HL-60 (cell line): Measurements from ENCODE around the gene RP9.
"Not testable (repeated sequence)": the region's sequence is repeated elsewhere in the genome, so short reads cannot be mapped to it uniquely, and the experiment has no call there.

Experiments used
- DNase-seq, 2 experiments: peaks; one replicate each; pipeline ENCODE4 v3.0.0-alpha.2; 2010 to 2020; ENCODE audit warnings: low read depth in 1 of 2, low spot score in 1 of 2
- H3K27ac ChIP-seq: fragments of 250-450 bp; sonication (Bioruptor Pico); replicated peaks from 2 replicates; pipeline ENCODE4 v1.5.1; 2020; ENCODE audit warnings: mild to moderate bottlenecking, moderate library complexity
- H3K27me3 ChIP-seq: fragments of 250-450 bp; sonication (Bioruptor Pico); 2 replicates; pipeline ENCODE4 v1.5.1; 2021; ENCODE audit warnings: mild to moderate bottlenecking, moderate library complexity; ENCODE audit not compliant: insufficient read depth, poor library complexity, severe bottlenecking
- H3K4me3 ChIP-seq: replicated peaks from 2 replicates; pipeline ENCODE4 v1.5.1; 2011; ENCODE audit warnings: mild to moderate bottlenecking, control low read depth, low read length; ENCODE audit not compliant: insufficient read depth
- CTCF ChIP-seq: IDR thresholded peaks from one replicate; pipeline ENCODE4 v1.5.1; 2011; ENCODE audit warnings: low read length, control low read depth, inconsistent platforms; ENCODE audit not compliant: insufficient read depth
- GABPA ChIP-seq: IDR thresholded peaks from 2 replicates; pipeline ENCODE4 v1.6.1; 2012; ENCODE audit warnings: low read depth
- POLR2AphosphoS5 ChIP-seq: IDR thresholded peaks from 2 replicates; pipeline ENCODE4 v1.6.1; 2012; ENCODE audit warnings: low read depth
- REST ChIP-seq: IDR thresholded peaks from 2 replicates; pipeline ENCODE4 v1.6.1; 2012; ENCODE audit warnings: low read depth; ENCODE audit not compliant: insufficient replicate concordance
- SPI1 ChIP-seq: IDR thresholded peaks from 2 replicates; pipeline ENCODE4 v1.6.1; 2012; ENCODE audit warnings: low read depth, mild to moderate bottlenecking, borderline replicate concordance

The RP9 gene

GRCh38 chr7:33099154-33099940, 9.9 kb downstream of the RP9 start:
- TF ChIP-seq POLR2AphosphoS5 (no peak), REST (no peak), CTCF (no peak), SPI1 (no peak), GABPA (no peak)
- no peak for DNase-seq
- Histone ChIP-seq H3K27ac (no peak overlapping the region), H3K4me3 (no peak overlapping the region), H3K27me3 (no peaks in the 10 kb centered on the region)

- not testable (repeated sequence) for H3K27ac ChIP-seq, H3K27me3 ChIP-seq, H3K4me3 ChIP-seq, DNase-seq
These were observed 14.4 kb downstream of the RP9 start for GRCh38 chr7:33094745-33095275.

- TF ChIP-seq GABPA: no peak
- no peak overlapping the region for H3K27ac ChIP-seq
- no peak for DNase-seq
- H3K4me3 ChIP-seq: no peak overlapping the region
- no peaks in the 10 kb centered on the region for H3K27me3 ChIP-seq
These were observed 15.9 kb downstream of the RP9 start for GRCh38 chr7:33093266-33093665.

GRCh38 chr7:33091641-33092191, 17.5 kb downstream of the RP9 start:
- no peak overlapping the region for H3K4me3 ChIP-seq
- no peaks in the 10 kb centered on the region for H3K27me3 ChIP-seq
- TF ChIP-seq POLR2AphosphoS5 (no peak), SPI1 (no peak), REST (no peak), CTCF (no peak), GABPA (no peak)
- no peak for DNase-seq
- no peak overlapping the region for H3K27ac ChIP-seq

GRCh38 chr7:33091111-33091531, 18.1 kb downstream of the RP9 start:
- TF ChIP-seq SPI1: no peak
- no peak for TF ChIP-seq GABPA
- TF ChIP-seq CTCF: no peak
- no peak for TF ChIP-seq POLR2AphosphoS5
- no peak for TF ChIP-seq REST
- DNase-seq: no peak
- H3K27ac ChIP-seq: no peak overlapping the region

More at GRCh38 chr7:33091111-33091531, 18.1 kb downstream of the RP9 start:
- Histone ChIP-seq H3K4me3 (no peak overlapping the region), H3K27me3 (no peaks in the 10 kb centered on the region)
